ENCODE data around the gene TSHZ1. TPM values are rescaled to one million over a fixed set of nuclear protein-coding genes. Genes with fewer than 3 reads are reported as not detected.

The TSHZ1 gene
- total RNA-seq, 1 donor from 2014 or later: 1.3 TPM

GRCh38 chr18:75229437-75229836 is 18.8 kb downstream of the TSHZ1 start:
- no peak overlapping the region for H3K4me3 ChIP-seq (ENCODE audit: low read depth, low read length)
- no peak for TF ChIP-seq CTCF (IDR thresholded peaks at IDR 0.05; ENCODE audit: insufficient read depth, low read length, severe bottlenecking)
- H3K27me3 ChIP-seq (ENCODE audit: control insufficient read depth, insufficient read depth, low read length): no peaks in the 10 kb centered on the region
- no peaks in the 10 kb centered on the region for H3K36me3 ChIP-seq (ENCODE audit: control insufficient read depth, insufficient read depth, low read length)
- DNase-seq (ENCODE audit: low read depth) (no peak), FAIRE-seq (no peak)

- no peak for FAIRE-seq
- no peak for TF ChIP-seq CTCF (IDR thresholded peaks at IDR 0.05; ENCODE audit: insufficient read depth, low read length, severe bottlenecking)
- DNase-seq (ENCODE audit: low read depth): no peak
- no peaks in the 10 kb centered on the region for H3K36me3 ChIP-seq (ENCODE audit: control insufficient read depth, insufficient read depth, low read length)
- no peaks in the 10 kb centered on the region for H3K27me3 ChIP-seq (ENCODE audit: control insufficient read depth, insufficient read depth, low read length)
- H3K4me3 ChIP-seq (ENCODE audit: low read depth, low read length): no peak overlapping the region
Measured at GRCh38 chr18:75230163-75231052, 19.8 kb downstream of the TSHZ1 start.

GRCh38 chr18:75231053-75231406 is 20.4 kb downstream of the TSHZ1 start:
- H3K27me3 ChIP-seq (ENCODE audit: control insufficient read depth, insufficient read depth, low read length): no peaks in the 10 kb centered on the region
- no peaks in the 10 kb centered on the region for H3K36me3 ChIP-seq (ENCODE audit: control insufficient read depth, insufficient read depth, low read length)
- no peak for TF ChIP-seq CTCF (IDR thresholded peaks at IDR 0.05; ENCODE audit: insufficient read depth, low read length, severe bottlenecking)
- DNase-seq (ENCODE audit: low read depth): no peak
- no peak overlapping the region for H3K4me3 ChIP-seq (ENCODE audit: low read depth, low read length)
- no peak for FAIRE-seq

GRCh38 chr18:75234901-75235300 is 24.3 kb downstream of the TSHZ1 start:
- H3K4me3 ChIP-seq (ENCODE audit: low read depth, low read length): no peak overlapping the region
- no peak for FAIRE-seq

GRCh38 chr18:75235896-75236295 is 25.3 kb downstream of the TSHZ1 start:
- no peak for TF ChIP-seq CTCF (IDR thresholded peaks at IDR 0.05; ENCODE audit: insufficient read depth, low read length, severe bottlenecking)
- no peak for DNase-seq (ENCODE audit: low read depth)
- Histone ChIP-seq H3K27me3 (ENCODE audit: control insufficient read depth, insufficient read depth, low read length) (no peaks in the 10 kb centered on the region), H3K36me3 (ENCODE audit: control insufficient read depth, insufficient read depth, low read length) (no peaks in the 10 kb centered on the region), H3K4me3 (ENCODE audit: low read depth, low read length) (no peak overlapping the region)
- no peak for FAIRE-seq

More at GRCh38 chr18:75234901-75235300, 24.3 kb downstream of the TSHZ1 start:
- no peak for TF ChIP-seq CTCF (IDR thresholded peaks at IDR 0.05; ENCODE audit: insufficient read depth, low read length, severe bottlenecking)
- no peak for DNase-seq (ENCODE audit: low read depth)
- Histone ChIP-seq H3K27me3 (ENCODE audit: control insufficient read depth, insufficient read depth, low read length) (no peaks in the 10 kb centered on the region), H3K36me3 (ENCODE audit: control insufficient read depth, insufficient read depth, low read length) (no peaks in the 10 kb centered on the region)
